ENCODE data around the gene CYP1B1.

GRCh38 chr2:38092196-38092902 is 16.4 kb upstream of the CYP1B1 start:
- no peak for TF ChIP-seq CTCF (IDR thresholded peaks at IDR 0.05)
- TF ChIP-seq POLR2A (IDR thresholded peaks at IDR 0.05): no peak

Measured in thyroid gland (tissue), 4 donors.